PC-3 (cell line): ENCODE results near the gene SKAP1. TPM values are rescaled to one million over a fixed set of nuclear protein-coding genes. Genes with fewer than 3 reads are reported as not detected.
A peak's percentile ranks its signal among the peaks of the same experiment; 100 is the strongest.

ENCODE experiments used
- ATAC-seq: fragments of 200-7000 bp; cut with Tn5 transposase; 2 replicates; pipeline ENCODE4 v1.9.1; 2020; ENCODE audit warnings: mild to moderate bottlenecking, moderate library complexity
- BruUV-seq: library from RNA; stranded (reverse); fragments of 400-500 nt; replicated peaks from 2 replicates; lab custom pipeline; 2021; lab: Mats Ljungman, UMichigan
- CTCF ChIA-PET: fragments of 300-600 bp; sonication (Branson Sonifier 250); formaldehyde crosslinking; loops from one replicate; lab custom pipeline; 2022; ENCODE audit warnings: antibody characterized with exemption; lab: Charles Lee
- POLR2A ChIA-PET: fragments of 300-600 bp; sonication (Branson Sonifier 250); formaldehyde crosslinking; loops from one replicate; lab custom pipeline; 2022; ENCODE audit warnings: antibody characterized with exemption; ENCODE audit not compliant: unreplicated experiment; lab: Charles Lee
- DNase-seq: peaks from one replicate; pipeline ENCODE4 v3.0.0-alpha.2; 2015
- H2AFZ ChIP-seq: fragments of 300-600 bp; sonication (generic); 2 replicates; pipeline ENCODE4 v1.6.0; 2016; ENCODE audit warnings: antibody characterized with exemption, low read length
- H3F3A ChIP-seq: fragments of 300-600 bp; sonication (generic); one replicate; pipeline ENCODE4 v1.6.0; 2017; ENCODE audit warnings: antibody characterized with exemption, low read length, control low read depth, mild to moderate bottlenecking; ENCODE audit not compliant: unreplicated experiment
- H3K27ac ChIP-seq: fragments of 300-600 bp; sonication (generic); 2 replicates; pipeline ENCODE4 v1.5.1; 2016; ENCODE audit warnings: mild to moderate bottlenecking, low read length
- H3K27me3 ChIP-seq: fragments of 300-600 bp; sonication (generic); 2 replicates; pipeline ENCODE4 v1.6.1; 2016; ENCODE audit warnings: low read length, mixed read lengths
- H3K36me3 ChIP-seq: fragments of 300-600 bp; sonication (generic); 2 replicates; pipeline ENCODE4 v1.6.1; 2016; ENCODE audit warnings: low read depth, mixed run types, low read length, mixed read lengths
- H3K4me1 ChIP-seq: fragments of 300-600 bp; sonication (generic); 2 replicates; pipeline ENCODE4 v1.5.1; 2016; ENCODE audit warnings: low read length; ENCODE audit not compliant: insufficient read depth
- H3K4me2 ChIP-seq: fragments of 300-600 bp; sonication (generic); 2 replicates; pipeline ENCODE4 v1.6.0; 2016; ENCODE audit warnings: low read length
- H3K4me3 ChIP-seq: fragments of 300-600 bp; sonication (generic); 2 replicates; pipeline ENCODE4 v1.5.1; 2016; ENCODE audit warnings: mild to moderate bottlenecking, low read length, mixed read lengths
- H3K79me2 ChIP-seq: fragments of 300-600 bp; sonication (generic); 2 replicates; pipeline ENCODE4 v1.6.1; 2017; ENCODE audit warnings: low read length, mixed read lengths
- H3K9ac ChIP-seq: fragments of 300-600 bp; sonication (generic); 2 replicates; pipeline ENCODE4 v1.6.0; 2016; ENCODE audit warnings: mild to moderate bottlenecking, low read length
- H3K9me2 ChIP-seq: fragments of 300-600 bp; sonication (generic); replicated peaks from 2 replicates; pipeline ENCODE4 v1.6.1; 2016; ENCODE audit warnings: mixed run types, low read length, mixed read lengths
- H3K9me3 ChIP-seq: fragments of 300-600 bp; sonication (generic); 2 replicates; pipeline ENCODE4 v1.6.1; 2016; ENCODE audit warnings: low read length, mixed read lengths
- H4K20me1 ChIP-seq: fragments of 300-600 bp; sonication (generic); 2 replicates; pipeline ENCODE4 v1.6.1; 2016; ENCODE audit warnings: low read length, mixed read lengths
- CTCF ChIP-seq: fragments of 300-600 bp; sonication (generic); conservative IDR thresholded peaks from 2 replicates; pipeline ENCODE4 v1.5.1; 2017; ENCODE audit warnings: antibody characterized with exemption, low read depth, mild to moderate bottlenecking, low read length
- EZH2 ChIP-seq: fragments of 300-600 bp; sonication (generic); IDR thresholded peaks from one replicate; pipeline ENCODE4 v1.6.1; 2017; ENCODE audit warnings: antibody characterized with exemption, mild to moderate bottlenecking, low read length; ENCODE audit not compliant: unreplicated experiment
- EZH2phosphoT487 ChIP-seq: fragments of 300-600 bp; sonication (generic); IDR thresholded peaks from 2 replicates; pipeline ENCODE4 v1.6.1; 2018; ENCODE audit warnings: mild to moderate bottlenecking, antibody characterized with exemption, low read length, borderline replicate concordance
- intact Hi-C: fragments of 100-400 bp; cut with micrococcal nuclease; formaldehyde crosslinking; loops from 2 replicates; pipeline ENCODE4 v1.9.0; 2023
- total RNA-seq: library from RNA; depleted of rRNA; stranded (reverse); fragments of >200 nt; gene quantifications from 2 replicates; pipeline ENCODE4 v1.2.3, GENCODE V29; 2014

SKAP1 gene
- total RNA-seq, 1 experiment from 2014 or later, result not detected

- no peak for ATAC-seq
- H3K9ac ChIP-seq, result no peak overlapping the region
- 0 out of 2 replicates have a peak, but pooled peaks cover 3% of the 10 kb centered on the region for H3K27me3 ChIP-seq
- H3K36me3 ChIP-seq, result no peaks in the 10 kb centered on the region
- H3K9me2 ChIP-seq, result no peaks in the 10 kb centered on the region
- ChIA-PET CTCF (interaction anchor here (0.8 kb wide), 1 partner anchor 112 kb away, joined by 4 read pairs; no protein-coding TSS in a partner anchor), POLR2A (interaction anchor here (0.5 to 0.6 kb wide), 2 partner anchors 53 to 63 kb away, joined by 5 to 6 read pairs; no protein-coding TSS in a partner anchor)
- no TSS peak for BruUV-seq
- no peaks in the 10 kb centered on the region for H3K4me1 ChIP-seq
- DNase-seq, result no peak
- H3K27ac ChIP-seq, result no peak overlapping the region
- H4K20me1 ChIP-seq, result no peaks in the 10 kb centered on the region
- no peaks in the 10 kb centered on the region for H3F3A ChIP-seq
- TF ChIP-seq EZH2 (no peak), EZH2phosphoT487 (no peak), CTCF (no peak)
- no peak overlapping the region for H2AFZ ChIP-seq
- H3K4me2 ChIP-seq, result no peak overlapping the region
- H3K79me2 ChIP-seq, result no peaks in the 10 kb centered on the region
- H3K4me3 ChIP-seq, result no peak overlapping the region
- no peaks in the 10 kb centered on the region for H3K9me3 ChIP-seq
- intact Hi-C loops, result no loop called here
These were observed 292.4 kb downstream of the SKAP1 start for GRCh38 chr17:48137656-48138055.

DNA sequence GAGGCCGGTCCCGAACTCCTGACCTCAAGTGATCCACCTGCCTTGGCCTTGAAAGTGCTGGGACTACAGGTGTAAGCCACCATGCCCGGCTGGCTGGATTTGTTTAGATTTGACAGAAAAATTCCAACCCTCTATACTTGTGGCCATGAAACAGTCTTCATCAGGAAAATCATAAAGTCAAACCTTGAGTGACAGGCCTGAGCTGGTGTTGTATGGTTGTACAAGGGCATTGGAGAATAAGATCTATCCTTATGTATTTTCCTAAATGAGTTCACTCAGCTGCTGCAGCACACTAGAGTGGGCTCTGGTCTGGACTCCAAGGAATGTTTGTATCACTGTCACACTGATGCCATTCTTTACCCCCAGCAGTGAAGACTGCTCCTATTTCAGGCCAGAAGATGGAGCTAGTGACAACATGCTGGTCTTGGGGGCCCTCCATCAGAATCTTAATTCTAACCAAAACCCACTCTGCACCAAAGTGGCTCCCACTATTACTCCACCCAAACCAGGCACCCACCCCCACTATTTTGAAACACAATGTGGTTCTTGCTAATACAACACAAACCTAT, 295.0 kb downstream of the SKAP1 start:
- H3K36me3 ChIP-seq, result no peaks in the 10 kb centered on the region
- H3K9me3 ChIP-seq, result no peaks in the 10 kb centered on the region
- H3K4me3 ChIP-seq, result no peak overlapping the region
- H4K20me1 ChIP-seq, result no peaks in the 10 kb centered on the region
- no TSS peak for BruUV-seq
- no peaks in the 10 kb centered on the region for H3K4me1 ChIP-seq
- intact Hi-C loops, result no loop called here
- no peak overlapping the region for H3K4me2 ChIP-seq
- CTCF ChIA-PET, result interaction anchor here (0.5 to 0.6 kb wide), 2 partner anchors 130 to 421 kb away, joined by 3 to 5 read pairs; no protein-coding TSS in a partner anchor
- no peak overlapping the region for H3K27ac ChIP-seq
- H3F3A ChIP-seq, result no peaks in the 10 kb centered on the region
- no peaks in the 10 kb centered on the region for H3K27me3 ChIP-seq
- DNase-seq, result peak; percentile 27
- TF ChIP-seq CTCF (peak; percentile 53), EZH2phosphoT487 (no peak)
- no peak overlapping the region for H3K9ac ChIP-seq
- no peaks in the 10 kb centered on the region for H3K79me2 ChIP-seq
- H3K9me2 ChIP-seq, result no peaks in the 10 kb centered on the region
- POLR2A ChIA-PET, result no interaction called here
- H2AFZ ChIP-seq, result no peak overlapping the region
- ATAC-seq, result no peak

DNA sequence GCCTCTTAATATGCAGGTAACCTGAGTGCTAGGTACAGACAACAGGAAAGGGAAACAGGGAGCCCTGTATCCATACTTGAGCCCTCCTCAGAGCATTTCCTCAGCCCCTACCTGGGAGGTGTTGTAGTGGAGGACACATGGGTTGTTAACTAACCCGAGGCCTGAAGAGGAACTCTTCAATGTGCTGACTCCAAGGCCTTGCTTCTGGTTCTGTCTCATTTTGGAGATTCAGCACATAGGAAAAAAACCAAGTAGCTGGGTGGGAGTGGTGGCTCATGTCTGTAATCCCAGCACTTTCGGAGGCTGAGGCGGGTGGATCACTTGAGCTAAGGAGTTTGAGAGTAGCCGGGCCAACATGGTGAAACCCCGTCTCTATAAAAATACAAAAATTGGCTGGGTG, 297.6 kb downstream of the SKAP1 start:
- H3K4me3 ChIP-seq, result no peak overlapping the region
- BruUV-seq, result no TSS peak
- TF ChIP-seq EZH2phosphoT487 (no peak), EZH2 (no peak), CTCF (no peak)
- POLR2A ChIA-PET, result no interaction called here
- no peaks in the 10 kb centered on the region for H3K27me3 ChIP-seq
- no peaks in the 10 kb centered on the region for H4K20me1 ChIP-seq
- no peak overlapping the region for H3K9ac ChIP-seq
- no peak for DNase-seq
- H3K36me3 ChIP-seq, result no peaks in the 10 kb centered on the region
- H3K9me3 ChIP-seq, result no peaks in the 10 kb centered on the region
- no peaks in the 10 kb centered on the region for H3K79me2 ChIP-seq
- CTCF ChIA-PET, result interaction anchor here (0.9 to 1.5 kb wide), 2 partner anchors 106 to 107 kb away, joined by 5 to 8 read pairs; no protein-coding TSS in a partner anchor
- peaks cover 4% of the 10 kb centered on the region for H3K4me1 ChIP-seq
- no peak overlapping the region for H3K27ac ChIP-seq
- no peak overlapping the region for H3K4me2 ChIP-seq
- intact Hi-C loops, result no loop called here
- no peaks in the 10 kb centered on the region for H3F3A ChIP-seq
- no peaks in the 10 kb centered on the region for H3K9me2 ChIP-seq
- no peak for ATAC-seq
- no peak overlapping the region for H2AFZ ChIP-seq
